HL-60/S4 treated with retinoic acid at 250 ng/mL for 4 days and 3 days (cell line): Measurements from ENCODE around the gene NAGLU.

Experiments used
- in situ Hi-C: fragments of 300-500 bp; cut with MboI; formaldehyde crosslinking; loops from 2 replicates; pipeline ENCODE4 v1.7.0; 2022; ENCODE audit warnings: low sequenced_read_pairs

NAGLU gene

DNA sequence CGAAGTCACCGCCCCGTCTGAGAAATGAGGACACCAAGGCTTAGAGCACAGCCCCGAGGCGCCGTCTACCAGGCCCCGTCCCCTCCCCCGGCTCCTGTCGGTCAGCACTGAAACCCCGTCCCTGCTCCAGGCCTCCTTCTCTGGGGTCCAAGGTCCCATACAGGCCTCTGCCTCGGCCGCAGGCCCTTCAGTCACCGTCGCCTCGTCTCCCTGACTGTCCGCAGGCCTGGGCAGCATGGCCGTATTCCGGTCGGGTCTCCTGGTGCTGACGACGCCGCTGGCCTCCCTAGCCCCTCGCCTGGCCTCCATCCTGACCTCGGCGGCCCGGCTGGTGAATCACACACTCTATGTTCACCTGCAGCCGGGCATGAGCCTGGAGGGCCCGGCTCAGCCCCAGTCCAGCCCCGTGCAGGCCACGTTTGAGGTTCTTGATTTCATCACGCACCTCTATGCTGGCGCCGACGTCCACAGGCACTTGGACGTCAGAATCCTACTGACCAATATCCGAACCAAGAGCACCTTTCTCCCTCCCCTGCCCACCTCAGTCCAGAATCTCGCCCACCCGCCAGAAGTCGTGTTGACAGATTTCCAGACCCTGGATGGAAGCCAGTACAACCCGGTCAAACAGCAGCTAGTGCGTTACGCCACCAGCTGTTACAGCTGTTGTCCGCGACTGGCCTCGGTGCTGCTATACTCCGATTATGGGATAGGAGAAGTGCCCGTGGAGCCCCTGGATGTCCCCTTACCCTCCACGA lies 26.5 kb downstream of the NAGLU start:
- in situ Hi-C loops = no loop called here

DNA sequence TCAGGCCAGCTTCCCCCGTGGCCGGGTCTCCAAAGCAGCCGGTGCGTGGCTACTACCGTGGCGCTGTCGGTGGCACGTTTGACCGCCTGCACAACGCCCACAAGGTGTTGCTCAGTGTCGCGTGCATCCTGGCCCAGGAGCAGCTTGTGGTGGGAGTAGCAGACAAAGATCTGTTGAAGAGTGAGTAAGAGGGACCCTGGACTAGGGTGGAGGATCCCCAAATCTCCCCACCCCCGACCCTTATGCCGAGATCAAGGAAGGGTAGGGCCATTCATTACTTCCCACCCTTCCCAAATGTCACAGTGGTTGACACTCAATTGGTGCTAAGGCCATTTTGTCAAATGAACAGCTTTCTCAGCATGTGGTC lies 27.1 kb downstream of the NAGLU start:
- in situ Hi-C loops = no loop called here

- in situ Hi-C loops = no loop called here
Observed at GRCh38 chr17:42563543-42563942, 27.5 kb downstream of the NAGLU start.

GRCh38 chr17:42563950-42564349 lies 27.9 kb downstream of the NAGLU start:
- in situ Hi-C loops = no loop called here

GRCh38 chr17:42564815-42565522 lies 28.9 kb downstream of the NAGLU start:
- in situ Hi-C loops = no loop called here

DNA sequence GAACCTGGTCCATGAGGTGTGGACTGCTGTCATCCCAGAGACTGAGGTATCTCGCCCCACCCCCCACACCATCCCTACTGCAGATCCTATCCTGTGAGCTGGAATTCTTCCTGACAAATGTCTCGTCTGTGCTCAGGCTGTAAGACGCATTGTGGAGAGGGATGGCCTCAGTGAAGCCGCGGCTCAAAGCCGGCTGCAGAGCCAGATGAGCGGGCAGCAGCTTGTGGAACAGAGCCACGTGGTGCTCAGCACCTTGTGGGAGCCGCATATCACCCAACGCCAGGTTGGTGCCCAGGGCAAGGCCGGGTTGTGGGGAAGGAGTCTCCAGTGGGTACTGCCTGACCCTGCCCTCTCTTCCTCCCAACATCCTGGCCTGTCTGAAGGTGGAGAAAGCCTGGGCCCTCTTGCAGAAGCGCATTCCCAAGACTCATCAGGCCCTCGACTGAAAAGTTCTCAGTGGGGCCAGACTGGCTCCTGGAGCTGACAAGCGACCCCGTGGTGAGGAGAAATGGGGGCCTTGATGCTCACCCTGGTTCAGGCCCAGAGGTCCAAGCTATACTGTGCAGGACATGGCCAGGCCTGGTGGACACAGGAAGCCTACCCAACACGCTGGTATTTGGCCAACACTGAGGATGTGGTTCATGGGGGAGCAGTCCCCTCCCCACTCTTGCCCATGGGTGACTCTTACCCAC lies 29.6 kb downstream of the NAGLU start:
- in situ Hi-C loops = no loop called here

DNA sequence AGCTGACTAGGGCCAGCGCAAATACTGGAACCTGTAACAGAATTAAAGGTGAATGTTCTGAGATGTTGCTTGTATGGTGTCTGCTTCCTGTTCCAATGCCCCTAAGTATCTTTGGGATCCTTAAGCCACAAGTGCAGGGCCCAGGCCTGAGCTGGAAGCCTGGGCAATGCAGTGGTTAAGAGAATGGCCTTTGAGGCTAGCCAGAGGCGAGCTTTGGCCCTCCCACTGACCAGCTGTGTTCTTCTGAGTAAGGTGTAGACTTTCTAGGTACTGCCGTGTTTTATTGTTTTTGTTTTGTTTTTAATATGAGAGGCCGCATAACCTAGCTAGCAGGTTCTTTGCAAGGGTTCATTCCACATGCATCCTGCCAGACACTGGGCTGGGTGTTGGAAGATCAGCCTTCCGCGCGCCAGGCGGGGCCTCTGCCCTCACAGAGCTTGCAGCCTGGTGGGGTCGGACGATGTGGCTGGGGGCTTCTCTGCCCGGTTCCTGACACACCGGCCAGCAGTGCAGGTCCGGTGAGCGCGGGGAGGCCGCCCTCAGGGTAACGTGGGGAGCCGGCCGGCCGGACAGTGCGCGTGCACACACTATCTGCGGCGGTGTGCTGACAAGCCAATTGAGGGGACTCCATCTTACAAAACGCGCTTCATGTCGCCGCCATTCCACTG lies 30.3 kb downstream of the NAGLU start:
- in situ Hi-C loops = no loop called here

- in situ Hi-C loops = no loop called here
Observed at GRCh38 chr17:42566883-42567573, 31.0 kb downstream of the NAGLU start, which contains the start of gene MLX. Gene MLX (plus strand): TSS chr17:42567100. CDS start chr17:42567125, 25 bp downstream.

DNA sequence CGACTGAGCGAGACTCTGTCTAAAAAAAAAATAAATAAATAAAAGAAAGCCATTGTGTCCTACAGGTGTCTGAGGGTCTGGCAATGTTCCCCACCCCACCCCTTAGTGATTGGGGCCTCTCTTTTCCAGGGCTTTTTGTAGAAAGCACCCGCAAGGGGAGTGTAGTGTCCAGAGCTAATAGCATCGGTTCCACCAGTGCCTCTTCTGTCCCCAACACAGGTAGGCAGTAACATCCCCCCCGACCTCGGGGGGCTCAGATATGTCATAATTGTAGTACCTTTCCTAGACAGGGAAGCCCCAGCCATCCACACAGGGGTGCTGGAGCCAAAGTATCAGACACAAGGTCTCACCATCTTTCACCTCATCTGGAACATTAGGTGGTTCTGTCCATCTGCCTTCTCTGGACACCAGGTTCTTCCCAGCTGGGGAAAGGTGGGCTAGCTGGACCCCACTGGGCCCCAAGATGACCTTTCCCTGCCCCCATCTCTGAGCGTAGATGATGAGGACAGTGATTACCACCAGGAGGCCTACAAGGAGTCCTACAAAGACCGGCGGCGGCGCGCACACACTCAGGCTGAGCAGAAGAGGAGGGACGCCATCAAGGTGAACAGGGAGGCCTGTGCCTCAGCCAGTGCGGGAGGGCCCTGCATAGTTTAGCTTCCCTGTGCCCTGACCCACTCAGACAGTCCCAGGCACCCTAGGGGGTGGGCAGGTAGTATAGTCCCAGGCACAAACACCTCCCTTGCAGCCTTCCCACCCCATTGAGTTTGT lies 32.5 kb downstream of the NAGLU start:
- in situ Hi-C loops = no loop called here

GRCh38 chr17:42571435-42572225 lies 35.6 kb downstream of the NAGLU start:
- in situ Hi-C loops = no loop called here

- in situ Hi-C loops = no loop called here
Observed at GRCh38 chr17:42573095-42573494, 37.1 kb downstream of the NAGLU start.

DNA sequence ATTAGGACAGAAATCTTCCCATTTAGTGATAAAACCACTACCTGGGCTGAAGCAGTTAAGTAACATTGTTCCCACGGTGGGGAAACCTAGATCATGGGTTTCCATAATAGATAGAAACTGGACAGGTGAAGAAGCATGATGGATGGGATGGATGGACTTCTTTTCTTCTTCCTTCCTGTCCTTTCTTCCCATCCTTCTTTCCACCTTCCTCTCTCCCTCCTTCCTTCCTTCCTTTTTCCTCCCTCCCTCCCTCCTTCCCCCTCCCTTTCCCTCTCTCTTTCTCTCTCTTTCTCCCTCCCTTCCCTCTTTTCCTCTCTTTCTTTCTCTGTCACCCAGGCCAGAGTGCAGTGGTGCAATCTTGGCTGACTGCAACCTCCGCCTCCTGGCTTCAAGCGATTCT lies 38.4 kb downstream of the NAGLU start:
- in situ Hi-C loops = no loop called here

GRCh38 chr17:42577140-42577531 lies 41.1 kb downstream of the NAGLU start:
- in situ Hi-C loops = no loop called here

GRCh38 chr17:42577532-42578281 lies 41.7 kb downstream of the NAGLU start, which contains the start of gene PSMC3IP:
Gene PSMC3IP (minus strand): TSS chr17:42577729. CDS start chr17:42577686, 43 bp downstream.
- in situ Hi-C loops = no loop called here

DNA sequence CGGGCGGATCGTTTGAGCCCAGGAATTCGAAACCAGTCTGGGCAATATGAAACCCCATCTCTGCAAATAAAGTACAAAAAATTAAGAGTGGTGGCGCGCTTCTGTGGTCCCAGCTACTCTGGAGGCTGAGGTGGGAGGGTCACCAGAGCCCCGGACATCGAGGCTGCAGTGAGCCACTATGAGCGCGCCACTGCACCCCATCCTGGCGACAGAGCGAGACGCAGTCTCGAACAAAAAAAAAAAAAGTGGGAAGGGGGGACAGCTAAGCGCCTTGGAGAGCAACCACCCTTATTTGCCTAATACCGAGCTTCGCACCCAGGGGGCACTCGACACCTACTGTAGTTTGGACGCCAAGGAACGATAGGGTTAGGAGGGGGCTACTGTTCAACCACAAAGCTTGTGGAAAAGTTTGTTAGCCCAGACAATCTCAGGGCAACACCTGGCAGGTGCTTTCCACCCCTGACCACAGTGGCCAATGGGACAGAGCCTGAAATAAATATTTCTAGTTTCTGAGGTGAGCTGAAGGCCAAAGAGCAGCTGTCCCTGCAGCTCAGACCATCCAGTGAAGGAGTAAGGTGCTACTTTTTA lies 42.3 kb downstream of the NAGLU start:
- in situ Hi-C loops = no loop called here

GRCh38 chr17:42579794-42580551 lies 43.9 kb downstream of the NAGLU start:
- in situ Hi-C loops = no loop called here

DNA sequence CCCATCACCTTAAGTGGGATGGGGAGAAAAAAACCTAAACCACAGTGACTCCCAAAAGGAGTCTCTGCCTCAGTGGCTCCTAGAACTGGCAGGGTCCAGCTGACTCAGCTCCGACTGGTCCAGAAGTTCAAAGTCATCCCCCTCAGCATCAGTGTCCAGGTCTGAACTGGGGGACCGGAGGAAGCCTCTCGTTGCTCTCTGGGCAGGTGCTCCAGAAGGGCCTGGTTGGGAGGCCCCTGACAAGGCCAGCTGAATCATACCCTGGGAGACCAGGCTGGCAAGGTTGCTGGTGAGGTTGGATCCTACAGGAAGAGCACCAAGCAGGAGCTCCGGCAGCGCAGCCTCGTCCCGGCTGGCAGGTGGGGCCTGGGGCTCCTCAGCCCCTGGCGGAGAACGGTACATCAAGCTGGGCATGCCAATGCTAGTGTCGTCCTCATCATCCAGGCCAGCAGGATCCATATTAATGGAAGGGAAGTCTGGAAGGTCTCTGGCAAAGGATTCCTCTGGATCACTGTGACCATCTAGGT lies 45.8 kb downstream of the NAGLU start:
- in situ Hi-C loops = no loop called here
